ENCODE measurements around the gene CD300LF.

- TF ChIP-seq CTCF (IDR thresholded peaks at IDR 0.05 in 4 of 5, conservative IDR thresholded peaks at IDR 0.05 in 1 of 5) (peak in 2 of 5 experiments; percentile 7 to 13), POLR2A (IDR thresholded peaks at IDR 0.05) (no peak)
Observed at GRCh38 chr17:74737299-74738050, 24.8 kb upstream of the CD300LF start.

Measured in gastrocnemius medialis (tissue), 4 donors.